Nephron (organoid): ENCODE results near the gene PRODH2.
A peak's percentile ranks its signal among the peaks of the same experiment; 100 is the strongest.

Experiments
- H3K27ac Mint-ChIP-seq, 3 experiments: 2 replicates each; pipeline ENCODE4 v1.8.0; 2020; ENCODE audit warnings: mixed read lengths in 3 of 3, mild to moderate bottlenecking in 2 of 3, moderate library complexity in 1 of 3
- H3K27me3 Mint-ChIP-seq: 2 replicates; pipeline ENCODE4 v1.8.0; 2021; ENCODE audit warnings: low read depth, mild to moderate bottlenecking, moderate library complexity, mixed read lengths
- H3K36me3 Mint-ChIP-seq: 2 replicates; pipeline ENCODE4 v1.8.0; 2020; ENCODE audit warnings: low read depth, mixed read lengths
- H3K4me1 Mint-ChIP-seq: 2 replicates; pipeline ENCODE4 v1.8.0; 2020; ENCODE audit warnings: mixed read lengths
- H3K4me3 Mint-ChIP-seq, 3 experiments: 2 replicates each; pipeline ENCODE4 v1.8.0; 2020; ENCODE audit warnings: mild to moderate bottlenecking in 3 of 3, mixed read lengths in 3 of 3, moderate library complexity in 2 of 3
- H3K9me3 Mint-ChIP-seq: 2 replicates; pipeline ENCODE4 v1.8.0; 2020; ENCODE audit warnings: mixed read lengths
- CTCF ChIP-seq, 3 experiments: fragments of 200-600 bp; sonication (generic); IDR thresholded peaks; one replicate each; pipeline ENCODE4 v1.5.0; 2021; ENCODE audit warnings: antibody characterized with exemption in 3 of 3; ENCODE audit not compliant: unreplicated experiment in 3 of 3

The PRODH2 gene

DNA sequence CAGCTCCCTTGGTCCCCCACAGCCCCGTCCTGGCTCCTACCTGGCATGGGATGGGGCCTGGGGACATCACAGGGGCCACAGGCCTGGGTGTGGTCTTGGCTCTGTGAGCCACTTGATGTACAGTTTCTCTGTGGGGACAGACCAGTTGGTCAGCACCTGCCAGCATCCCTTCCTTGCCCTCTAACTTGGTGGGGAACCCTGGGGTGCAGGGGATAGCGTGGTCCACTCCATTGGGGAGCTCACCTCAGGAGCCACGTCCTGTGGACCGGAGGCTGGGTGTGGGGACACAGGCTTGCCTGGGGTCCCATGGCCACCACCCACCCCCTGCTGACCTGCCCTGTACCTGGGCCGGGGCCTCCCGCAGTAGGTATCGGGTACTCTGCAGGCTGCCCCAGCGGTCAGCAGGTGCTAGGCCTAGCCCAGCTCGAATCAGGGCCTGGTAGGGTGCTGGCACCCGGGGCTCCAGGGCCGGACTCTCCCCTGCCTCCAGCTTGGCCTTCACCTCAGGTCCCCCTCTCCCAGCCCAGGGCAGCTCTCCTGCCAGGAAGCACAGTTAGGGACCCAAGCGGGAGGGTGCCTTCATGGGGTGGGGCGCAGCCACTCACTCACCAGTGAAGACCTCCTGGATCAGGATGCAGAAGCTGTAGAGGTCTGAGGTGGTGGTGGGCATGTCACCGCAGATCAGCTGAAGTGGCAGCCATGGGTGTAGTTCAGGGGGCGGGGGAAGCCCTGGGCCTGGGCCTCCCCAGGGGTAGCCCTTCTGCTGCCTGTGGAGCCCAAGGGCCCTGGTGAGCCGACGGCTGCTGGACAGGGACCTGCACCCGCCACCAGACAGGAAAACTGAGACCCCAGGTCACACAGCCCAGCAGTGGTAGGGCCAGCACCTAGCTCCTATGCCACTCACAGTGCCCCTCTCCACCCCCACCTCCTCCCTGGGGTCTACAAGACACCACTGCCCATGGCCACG lies 22.4 kb downstream of the PRODH2 start:
- Mint-ChIP-seq H3K4me3 (no peak overlapping the region), H3K4me1 (no peaks in the 10 kb centered on the region), H3K27me3 (peaks cover 9% of the 10 kb centered on the region), H3K36me3 (peaks cover 4% of the 10 kb centered on the region), H3K27ac (no peak overlapping the region), H3K9me3 (no peaks in the 10 kb centered on the region)
- no peak for TF ChIP-seq CTCF (IDR thresholded peaks at IDR 0.05; ENCODE audit: unreplicated experiment in 3 of 3)

- TF ChIP-seq CTCF (IDR thresholded peaks at IDR 0.05; ENCODE audit: unreplicated experiment in 3 of 3) = no peak
- Mint-ChIP-seq H3K9me3 (no peaks in the 10 kb centered on the region), H3K36me3 (peaks cover 4% of the 10 kb centered on the region), H3K4me1 (no peaks in the 10 kb centered on the region), H3K27ac (no peak overlapping the region), H3K4me3 (no peak overlapping the region), H3K27me3 (peaks cover 3% of the 10 kb centered on the region)
Measured at GRCh38 chr19:35789195-35789977, 23.3 kb downstream of the PRODH2 start.

DNA sequence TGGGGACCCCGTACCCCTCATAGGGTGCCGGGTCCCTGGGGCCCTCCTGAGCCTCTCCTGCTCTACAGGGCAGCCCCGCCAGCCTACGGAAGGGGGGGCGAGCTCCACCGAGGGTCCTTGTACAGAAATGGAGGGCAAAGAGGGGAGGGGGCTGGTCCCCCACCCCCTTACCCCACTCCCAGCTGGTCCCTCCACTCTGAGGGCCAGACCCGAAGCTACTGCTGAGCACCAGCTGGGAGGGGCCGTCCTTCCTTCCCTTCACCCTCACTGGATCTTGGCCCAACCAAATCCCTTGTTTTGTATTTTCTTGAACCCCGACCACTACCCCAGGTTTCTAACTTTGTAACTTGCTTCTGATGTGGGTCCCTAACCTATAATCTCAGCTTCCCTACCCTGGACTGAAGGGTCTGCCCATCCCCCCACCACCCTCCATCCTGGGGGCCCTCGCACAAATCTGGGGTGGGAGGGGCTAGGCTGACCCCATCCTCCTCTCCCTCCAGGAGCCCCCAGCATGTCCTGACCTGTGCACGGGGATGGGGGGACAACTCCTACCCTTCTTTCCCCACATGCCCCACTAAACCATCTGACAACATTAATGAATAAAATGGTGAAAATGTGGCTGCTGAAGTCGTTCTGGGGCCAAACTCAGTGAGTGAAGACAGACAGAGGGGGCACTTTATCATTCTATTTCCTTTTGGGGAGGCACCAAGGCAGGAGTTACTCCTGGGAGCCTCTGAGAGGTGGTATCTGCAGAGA lies 24.3 kb downstream of the PRODH2 start:
- Mint-ChIP-seq H3K36me3 (peaks cover 6% of the 10 kb centered on the region), H3K4me1 (no peaks in the 10 kb centered on the region), H3K27ac (no peak overlapping the region), H3K9me3 (no peaks in the 10 kb centered on the region), H3K27me3 (no peaks in the 10 kb centered on the region), H3K4me3 (no peak overlapping the region)
- TF ChIP-seq CTCF (IDR thresholded peaks at IDR 0.05; ENCODE audit: unreplicated experiment in 3 of 3) = no peak

DNA sequence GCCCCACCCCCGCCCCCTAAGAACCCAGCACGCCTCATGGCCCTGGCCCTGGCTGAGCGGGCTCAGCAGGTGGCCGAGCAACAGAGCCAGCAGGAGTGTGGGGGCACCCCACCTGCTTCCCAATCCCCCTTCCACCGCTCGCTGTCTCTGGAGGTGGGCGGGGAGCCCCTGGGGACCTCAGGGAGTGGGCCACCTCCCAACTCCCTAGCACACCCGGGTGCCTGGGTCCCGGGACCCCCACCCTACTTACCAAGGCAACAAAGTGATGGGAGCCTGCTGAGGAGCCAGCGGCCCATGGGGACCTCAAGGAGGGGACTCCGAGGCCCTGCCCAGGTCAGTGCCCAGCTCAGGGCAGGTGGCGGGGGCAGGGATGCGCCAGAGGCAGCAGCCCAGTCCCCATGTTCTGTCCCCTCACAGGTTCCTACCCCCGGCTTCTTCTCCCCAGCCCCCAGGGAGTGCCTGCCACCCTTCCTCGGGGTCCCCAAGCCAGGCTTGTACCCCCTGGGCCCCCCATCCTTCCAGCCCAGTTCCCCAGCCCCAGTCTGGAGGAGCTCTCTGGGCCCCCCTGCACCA lies 25.3 kb downstream of the PRODH2 start:
- Mint-ChIP-seq H3K36me3 (peaks cover 15% of the 10 kb centered on the region), H3K9me3 (no peaks in the 10 kb centered on the region), H3K27ac (no peak overlapping the region), H3K4me1 (no peaks in the 10 kb centered on the region), H3K4me3 (no peak overlapping the region), H3K27me3 (peaks cover 6% of the 10 kb centered on the region)
- no peak for TF ChIP-seq CTCF (IDR thresholded peaks at IDR 0.05; ENCODE audit: unreplicated experiment in 3 of 3)

- H3K27ac Mint-ChIP-seq = peak overlapping the region in 1 of 3 experiments; percentile 52
- no peak for TF ChIP-seq CTCF (IDR thresholded peaks at IDR 0.05; ENCODE audit: unreplicated experiment in 3 of 3)
- no peak overlapping the region for H3K4me3 Mint-ChIP-seq
- no peaks in the 10 kb centered on the region for H3K4me1 Mint-ChIP-seq
- peaks cover 6% of the 10 kb centered on the region for H3K27me3 Mint-ChIP-seq
- H3K36me3 Mint-ChIP-seq = peaks cover 18% of the 10 kb centered on the region
- H3K9me3 Mint-ChIP-seq = no peaks in the 10 kb centered on the region
Measured at GRCh38 chr19:35786299-35787160, 26.1 kb downstream of the PRODH2 start.
